Mammary microvascular endothelial cell (primary cell): ENCODE data around the gene JPH3. TPM values are rescaled to one million over a fixed set of nuclear protein-coding genes. Genes with fewer than 3 reads are reported as not detected.

Experiments
- total RNA-seq: library from RNA; depleted of rRNA; stranded (reverse); fragments of >200 nt; gene quantifications from 2 replicates; pipeline ENCODE4 v1.2.3, GENCODE V29; 2015

JPH3 gene
- 0.13 TPM in 1 of 2 replicates, not detected in the other for total RNA-seq

GRCh38 chr16:87602001-87602775 lies at the start of gene JPH3:
TSS of gene JPH3 (plus strand) at chr16:87602508. CDS start at chr16:87603147, 639 bp downstream.

Other genes starting within 250 kb of the JPH3 start
- 21.9 and 26.9 TPM in 2 replicates for gene FBXO31, start 218.7 kb upstream of the JPH3 start, total RNA-seq
- gene MAP1LC3B, start 210.2 kb upstream of the JPH3 start, total RNA-seq: 50.8 and 56.0 TPM in 2 replicates
- gene ZCCHC14, start 109.5 kb upstream of the JPH3 start, total RNA-seq: 5.4 and 5.9 TPM in 2 replicates
- 9.2 and 11.9 TPM in 2 replicates for gene KLHDC4, start 163.5 kb downstream of the JPH3 start, total RNA-seq